WTC11 (cell line): ENCODE results near the gene NFATC1. TPM values are rescaled to one million over a fixed set of nuclear protein-coding genes. Genes with fewer than 3 reads are reported as not detected.

Source experiments
- ATAC-seq: fragments of 200-7000 bp; cut with Tn5 transposase; 2 replicates; pipeline ENCODE4 v1.10.0; 2021; ENCODE audit warnings: mild to moderate bottlenecking, moderate library complexity
- CTCF ChIA-PET: fragments of 300-600 bp; sonication (Branson Sonifier 250); formaldehyde crosslinking; loops from one replicate; lab custom pipeline; 2021; ENCODE audit warnings: antibody characterized with exemption; lab: Charles Lee
- POLR2A ChIA-PET: fragments of 350-600 bp; sonication (Branson Sonifier 250); formaldehyde crosslinking; loops from one replicate; lab custom pipeline; 2021; ENCODE audit warnings: antibody characterized with exemption; lab: Charles Lee
- DNase-seq: peaks from one replicate; pipeline ENCODE4 v3.0.0; 2021; ENCODE audit warnings: low spot score
- H3K27ac Mint-ChIP-seq: 2 replicates; pipeline ENCODE4 v1.8.0; 2021; ENCODE audit warnings: mixed read lengths
- H3K27me3 Mint-ChIP-seq: 2 replicates; pipeline ENCODE4 v1.8.0; 2021; ENCODE audit warnings: low read depth, mild to moderate bottlenecking, moderate library complexity, mixed read lengths
- H3K36me3 Mint-ChIP-seq: 2 replicates; pipeline ENCODE4 v1.8.0; 2021; ENCODE audit warnings: mixed read lengths
- H3K4me1 Mint-ChIP-seq: 2 replicates; pipeline ENCODE4 v1.8.0; 2022; ENCODE audit warnings: mixed read lengths
- H3K4me3 Mint-ChIP-seq: 2 replicates; pipeline ENCODE4 v1.8.0; 2021; ENCODE audit warnings: mild to moderate bottlenecking, moderate library complexity, mixed read lengths
- H3K9me3 Mint-ChIP-seq: 2 replicates; pipeline ENCODE4 v1.8.0; 2021; ENCODE audit warnings: mixed read lengths
- ELF4 ChIP-seq: sonication (generic); formaldehyde crosslinking; IDR thresholded peaks from 2 replicates; pipeline ENCODE4 v1.8.1; 2022; ENCODE audit warnings: low read depth, mild to moderate bottlenecking, moderate library complexity, missing genetic modification reagents
- EMX1 ChIP-seq: fragments of 250-450 bp; sonication (Bioruptor Pico); IDR thresholded peaks from 2 replicates; pipeline ENCODE4 v1.8.0; 2021; ENCODE audit warnings: mild to moderate bottlenecking
- FOXP4 ChIP-seq: sonication (generic); formaldehyde crosslinking; IDR thresholded peaks from 2 replicates; pipeline ENCODE4 v1.8.0; 2022; ENCODE audit warnings: mild to moderate bottlenecking, missing genetic modification reagents
- JUN ChIP-seq: sonication (generic); formaldehyde crosslinking; IDR thresholded peaks from 2 replicates; pipeline ENCODE4 v1.8.0; 2023; ENCODE audit warnings: mild to moderate bottlenecking, missing genetic modification reagents
- MLX ChIP-seq: sonication (generic); formaldehyde crosslinking; IDR thresholded peaks from 2 replicates; pipeline ENCODE4 v1.8.1; 2023; ENCODE audit warnings: mild to moderate bottlenecking, missing genetic modification reagents, moderate library complexity
- MYBL2 ChIP-seq: sonication (generic); formaldehyde crosslinking; IDR thresholded peaks from 2 replicates; pipeline ENCODE4 v1.8.1; 2023; ENCODE audit warnings: mild to moderate bottlenecking, moderate library complexity, missing genetic modification reagents
- NFATC4 ChIP-seq: fragments of 250-450 bp; sonication (Bioruptor Pico); IDR thresholded peaks from 2 replicates; pipeline ENCODE4 v1.9.0; 2021; ENCODE audit warnings: mild to moderate bottlenecking
- NFE2L1 ChIP-seq: sonication (generic); formaldehyde crosslinking; IDR thresholded peaks from 2 replicates; pipeline ENCODE4 v1.8.1; 2023; ENCODE audit warnings: missing genetic modification reagents
- NFYB ChIP-seq: sonication (generic); formaldehyde crosslinking; conservative IDR thresholded peaks from 2 replicates; pipeline ENCODE4 v1.8.0; 2022; ENCODE audit warnings: low read depth, missing genetic modification reagents
- NR1H2 ChIP-seq: sonication (generic); formaldehyde crosslinking; IDR thresholded peaks from 2 replicates; pipeline ENCODE4 v1.9.0; 2021; ENCODE audit warnings: mild to moderate bottlenecking, moderate library complexity, missing genetic modification reagents
- NR2C2 ChIP-seq: sonication (generic); formaldehyde crosslinking; IDR thresholded peaks from 2 replicates; pipeline ENCODE4 v1.8.0; 2022; ENCODE audit warnings: mild to moderate bottlenecking, missing genetic modification reagents
- OVOL2 ChIP-seq: fragments of 250-450 bp; sonication (Bioruptor Pico); IDR thresholded peaks from 2 replicates; pipeline ENCODE4 v1.9.0; 2021; ENCODE audit warnings: mild to moderate bottlenecking, borderline replicate concordance
- PRRX2 ChIP-seq: fragments of 250-450 bp; sonication (Bioruptor Pico); IDR thresholded peaks from 2 replicates; pipeline ENCODE4 v1.8.0; 2021; ENCODE audit warnings: mild to moderate bottlenecking
- TP53 ChIP-seq: sonication (generic); formaldehyde crosslinking; IDR thresholded peaks from 2 replicates; pipeline ENCODE4 v1.8.1; 2023; ENCODE audit warnings: mild to moderate bottlenecking, missing genetic modification reagents
- USF1 ChIP-seq: sonication (generic); formaldehyde crosslinking; IDR thresholded peaks from 2 replicates; pipeline ENCODE4 v1.8.0; 2022; ENCODE audit warnings: mild to moderate bottlenecking, missing genetic modification reagents
- USF2 ChIP-seq: sonication (generic); formaldehyde crosslinking; IDR thresholded peaks from 2 replicates; pipeline ENCODE4 v1.8.1; 2023; ENCODE audit warnings: mild to moderate bottlenecking, missing genetic modification reagents, moderate library complexity
- ZBTB43 ChIP-seq: sonication (generic); formaldehyde crosslinking; IDR thresholded peaks from 2 replicates; pipeline ENCODE4 v1.8.1; 2023; ENCODE audit warnings: mild to moderate bottlenecking, missing genetic modification reagents
- ZNF317 ChIP-seq: sonication (generic); formaldehyde crosslinking; IDR thresholded peaks from 2 replicates; pipeline ENCODE4 v1.8.1; 2023; ENCODE audit warnings: low read depth, mild to moderate bottlenecking, moderate library complexity, missing genetic modification reagents, borderline replicate concordance
- ZNF396 ChIP-seq: fragments of 250-450 bp; sonication (Bioruptor Pico); IDR thresholded peaks from 2 replicates; pipeline ENCODE4 v1.8.0; 2021; ENCODE audit warnings: mild to moderate bottlenecking, moderate library complexity, borderline replicate concordance
- ZNF425 ChIP-seq: fragments of 250-450 bp; sonication (Bioruptor Pico); conservative IDR thresholded peaks from 2 replicates; pipeline ENCODE4 v1.9.0; 2021; ENCODE audit warnings: mild to moderate bottlenecking
- ZSCAN18 ChIP-seq: fragments of 250-450 bp; sonication (Bioruptor Pico); IDR thresholded peaks from 2 replicates; pipeline ENCODE4 v2.1.2; 2022; ENCODE audit warnings: mild to moderate bottlenecking, moderate library complexity
- total RNA-seq: library from RNA; stranded (reverse); gene quantifications from 3 replicates; pipeline ENCODE4 v1.2.3, GENCODE V29; 2021

NFATC1 gene
- total RNA-seq, 1 experiment from 2014 or later, result 20.2 TPM

- Mint-ChIP-seq H3K27ac (no peak overlapping the region), H3K36me3 (peaks cover 3% of the 10 kb centered on the region), H3K27me3 (no peaks in the 10 kb centered on the region), H3K9me3 (no peaks in the 10 kb centered on the region), H3K4me1 (no peaks in the 10 kb centered on the region), H3K4me3 (no peak overlapping the region)
- POLR2A ChIA-PET, result no interaction called here
- ATAC-seq, result no peak
- no peak for DNase-seq
- CTCF ChIA-PET, result interaction anchor here (1.0 kb wide), 1 partner anchor 97 kb away, joined by 3 read pairs; no protein-coding TSS in a partner anchor
- TF ChIP-seq ELF4 (CRISPR knock-in tag) (no peak), NFE2L1 (no peak), NFATC4 (CRISPR knock-in tag) (no peak)
These were observed 120.8 kb downstream of the NFATC1 start for GRCh38 chr18:79516441-79516931.

GRCh38 chr18:79517341-79517740 is 121.6 kb downstream of the NFATC1 start:
- H3K4me1 Mint-ChIP-seq, result no peaks in the 10 kb centered on the region
- ChIA-PET POLR2A (no interaction called here), CTCF (interaction anchor here (1.0 kb wide), 1 partner anchor 96 kb away, joined by 3 read pairs; no protein-coding TSS in a partner anchor)
- ATAC-seq (peak; percentile 43; the same call in 1 of the 2 replicates), DNase-seq (no peak)
- no peak for TF ChIP-seq ELF4 (CRISPR knock-in tag)
- no peak for TF ChIP-seq NR1H2 (CRISPR knock-in tag)
- TF ChIP-seq EMX1 (CRISPR knock-in tag), result no peak
- TF ChIP-seq MLX (CRISPR knock-in tag), result no peak
- TF ChIP-seq USF2 (CRISPR knock-in tag), result no peak
- TF ChIP-seq NFATC4 (CRISPR knock-in tag), result no peak
- TF ChIP-seq ZSCAN18 (CRISPR knock-in tag), result no peak
- H3K27me3 Mint-ChIP-seq, result no peaks in the 10 kb centered on the region
- H3K4me3 Mint-ChIP-seq, result no peak overlapping the region
- no peaks in the 10 kb centered on the region for H3K9me3 Mint-ChIP-seq
- no peak overlapping the region for H3K27ac Mint-ChIP-seq
- peaks cover 3% of the 10 kb centered on the region for H3K36me3 Mint-ChIP-seq

GRCh38 chr18:79518028-79518682 is 122.4 kb downstream of the NFATC1 start:
- ATAC-seq (no peak), DNase-seq (no peak)
- Mint-ChIP-seq H3K4me3 (no peak overlapping the region), H3K27me3 (no peaks in the 10 kb centered on the region), H3K27ac (no peak overlapping the region), H3K36me3 (peaks cover 3% of the 10 kb centered on the region), H3K4me1 (no peaks in the 10 kb centered on the region), H3K9me3 (no peaks in the 10 kb centered on the region)
- POLR2A ChIA-PET, result no interaction called here
- CTCF ChIA-PET, result no interaction called here
- TF ChIP-seq OVOL2 (no peak), PRRX2 (no peak), ZBTB43 (CRISPR knock-in tag) (no peak), USF1 (CRISPR knock-in tag) (no peak), ZNF396 (no peak), NFYB (CRISPR knock-in tag) (no peak), ZNF317 (CRISPR knock-in tag) (no peak), ZNF425 (CRISPR knock-in tag) (no peak), NR2C2 (CRISPR knock-in tag) (no peak), JUN (CRISPR knock-in tag) (no peak), NFE2L1 (no peak), MYBL2 (CRISPR knock-in tag) (no peak), TP53 (CRISPR knock-in tag) (no peak), FOXP4 (CRISPR knock-in tag) (no peak), NR1H2 (CRISPR knock-in tag) (no peak)
